HG02588 (cell line): ENCODE results near the gene ILK.

Experiments used
- ATAC-seq: cut with Tn5 transposase; IDR thresholded peaks from one replicate; pipeline ENCODE4 v1.9.1; 2021; ENCODE audit warnings: mild to moderate bottlenecking, moderate library complexity; ENCODE audit not compliant: unreplicated experiment

The ILK gene

DNA sequence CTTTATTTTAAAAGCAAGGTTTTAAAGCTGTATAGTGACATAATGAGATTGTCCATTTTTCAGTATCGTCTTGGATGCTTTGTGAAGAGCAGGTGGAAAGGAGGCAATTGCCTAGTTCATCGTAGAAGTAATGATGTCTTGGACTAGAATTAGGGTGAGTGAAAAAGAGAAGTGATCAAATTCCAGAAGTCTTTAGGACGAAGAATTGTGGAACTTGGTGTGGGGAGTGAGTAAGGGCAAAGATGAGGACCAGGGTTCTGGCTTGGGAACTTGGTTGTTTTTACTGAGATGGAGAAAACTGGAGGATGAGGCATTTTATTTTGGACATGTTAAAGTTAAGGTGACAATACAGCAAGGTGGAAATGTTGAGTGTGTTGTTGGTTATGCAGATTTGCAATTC is 1.2 kb downstream of the ILK start:
- ATAC-seq, result no peak

DNA sequence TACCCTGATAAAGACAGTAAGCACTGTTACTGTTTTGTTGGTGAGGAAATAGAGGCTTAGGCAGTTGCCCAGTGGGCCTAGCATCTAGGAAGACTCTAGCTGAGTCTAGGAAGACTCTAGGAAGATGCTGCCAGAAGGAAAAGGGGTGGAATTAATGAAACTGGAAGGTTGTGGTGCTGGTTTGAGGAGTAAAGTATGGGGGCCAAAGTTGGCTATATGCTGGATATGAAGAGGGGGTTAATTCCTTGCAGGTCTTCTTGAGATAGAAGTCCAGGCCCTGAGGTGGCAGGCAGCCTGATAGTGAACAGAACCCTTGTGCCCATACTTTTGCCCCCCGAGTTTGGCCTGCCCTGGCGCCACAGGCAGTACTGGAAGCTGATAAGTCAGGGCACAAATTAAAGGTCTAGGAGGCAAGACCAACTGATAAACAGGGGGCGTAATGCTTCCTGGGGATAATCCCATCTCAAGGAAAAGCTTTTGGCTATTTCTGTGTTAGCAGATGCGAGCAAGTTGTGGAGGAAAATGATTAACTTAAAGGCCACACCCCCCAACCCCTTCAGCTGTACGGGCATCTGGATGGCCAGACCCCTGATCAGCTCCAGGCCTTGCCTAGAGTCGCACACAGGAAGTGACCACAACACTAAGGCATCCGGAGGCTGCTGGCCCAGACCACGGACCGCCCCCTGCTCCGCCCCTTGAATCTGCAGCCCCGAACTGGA is 3.1 kb downstream of the ILK start:
- ATAC-seq, result peak; percentile 44

DNA sequence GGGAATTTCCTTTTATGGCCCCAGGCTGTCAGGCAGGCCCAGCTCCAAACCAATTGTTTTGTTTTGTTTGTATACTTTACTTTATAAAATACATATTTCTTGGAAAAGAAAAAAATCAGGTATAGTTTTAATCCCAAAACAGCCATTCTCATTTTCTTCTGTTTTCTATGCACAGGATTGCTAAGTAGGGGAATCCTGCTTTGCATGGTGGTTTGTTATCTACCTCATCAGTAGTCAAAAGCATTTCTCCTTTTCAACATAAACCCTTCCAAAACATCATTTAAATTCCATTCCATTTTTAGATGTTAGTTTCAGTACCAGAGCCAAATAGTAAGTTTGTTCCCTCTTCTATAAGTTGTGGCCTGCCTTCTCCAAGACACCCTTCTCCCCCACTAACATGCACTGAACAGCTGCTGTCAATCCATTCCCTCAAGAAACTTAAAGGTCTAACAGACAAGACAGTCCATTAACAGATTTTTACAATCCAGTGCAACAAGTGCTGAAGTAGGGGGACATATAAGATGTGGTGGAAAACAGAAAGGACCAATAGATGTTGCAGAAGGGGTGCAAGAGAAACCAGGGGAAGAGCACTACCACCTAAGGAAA is 3.7 kb downstream of the ILK start:
- ATAC-seq, result no peak

DNA sequence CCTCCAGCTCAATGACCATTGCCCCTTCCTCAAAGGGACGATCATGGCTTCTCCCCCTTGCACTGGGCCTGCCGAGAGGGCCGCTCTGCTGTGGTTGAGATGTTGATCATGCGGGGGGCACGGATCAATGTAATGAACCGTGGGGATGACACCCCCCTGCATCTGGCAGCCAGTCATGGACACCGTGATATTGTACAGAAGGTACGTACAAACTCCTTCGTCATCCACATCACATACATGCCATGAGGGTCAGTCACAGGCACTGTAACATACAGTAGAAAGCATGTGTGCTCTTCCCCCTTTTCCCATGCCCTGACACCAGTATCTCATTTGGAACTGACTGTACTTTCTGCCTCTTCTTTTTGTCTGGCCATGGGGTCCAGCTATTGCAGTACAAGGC is 4.4 kb downstream of the ILK start:
- no peak for ATAC-seq

DNA sequence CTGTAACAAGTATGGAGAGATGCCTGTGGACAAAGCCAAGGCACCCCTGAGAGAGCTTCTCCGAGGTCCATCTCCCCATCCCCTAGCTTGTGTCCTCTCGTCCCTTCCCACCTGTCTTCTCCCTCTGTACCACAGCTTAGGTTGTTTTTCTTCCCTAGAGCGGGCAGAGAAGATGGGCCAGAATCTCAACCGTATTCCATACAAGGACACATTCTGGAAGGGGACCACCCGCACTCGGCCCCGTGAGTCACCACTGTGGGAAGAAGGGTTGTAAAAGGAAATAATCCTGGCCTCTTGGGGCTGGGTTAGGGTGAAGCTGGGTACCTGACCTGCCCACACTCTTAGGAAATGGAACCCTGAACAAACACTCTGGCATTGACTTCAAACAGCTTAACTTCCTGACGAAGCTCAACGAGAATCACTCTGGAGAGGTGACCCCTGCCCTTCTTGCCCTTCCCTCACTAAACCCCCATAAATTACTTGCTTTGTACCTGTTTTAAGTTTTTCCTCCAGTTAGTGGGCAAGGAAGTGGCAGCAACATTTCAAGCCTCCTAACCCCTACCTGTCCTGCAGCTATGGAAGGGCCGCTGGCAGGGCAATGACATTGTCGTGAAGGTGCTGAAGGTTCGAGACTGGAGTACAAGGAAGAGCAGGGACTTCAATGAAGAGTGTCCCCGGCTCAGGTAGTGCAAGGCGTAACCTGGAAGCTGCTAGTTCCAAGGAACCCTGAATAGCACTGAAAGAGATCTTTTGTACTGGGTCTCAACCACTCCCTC is 5.3 kb downstream of the ILK start:
- ATAC-seq, result no peak

DNA sequence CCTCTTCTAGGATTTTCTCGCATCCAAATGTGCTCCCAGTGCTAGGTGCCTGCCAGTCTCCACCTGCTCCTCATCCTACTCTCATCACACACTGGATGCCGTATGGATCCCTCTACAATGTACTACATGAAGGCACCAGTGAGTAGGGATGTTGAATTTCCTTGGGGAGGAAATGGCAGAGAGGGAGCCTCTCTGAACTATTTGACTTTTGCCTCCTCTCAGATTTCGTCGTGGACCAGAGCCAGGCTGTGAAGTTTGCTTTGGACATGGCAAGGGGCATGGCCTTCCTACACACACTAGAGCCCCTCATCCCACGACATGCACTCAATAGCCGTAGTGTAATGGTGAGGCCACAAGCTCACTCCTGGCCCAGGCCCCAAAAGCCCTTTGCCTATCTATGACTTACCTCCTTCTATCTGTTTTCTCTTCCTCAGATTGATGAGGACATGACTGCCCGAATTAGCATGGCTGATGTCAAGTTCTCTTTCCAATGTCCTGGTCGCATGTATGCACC is 6.0 kb downstream of the ILK start:
- ATAC-seq, result no peak

DNA sequence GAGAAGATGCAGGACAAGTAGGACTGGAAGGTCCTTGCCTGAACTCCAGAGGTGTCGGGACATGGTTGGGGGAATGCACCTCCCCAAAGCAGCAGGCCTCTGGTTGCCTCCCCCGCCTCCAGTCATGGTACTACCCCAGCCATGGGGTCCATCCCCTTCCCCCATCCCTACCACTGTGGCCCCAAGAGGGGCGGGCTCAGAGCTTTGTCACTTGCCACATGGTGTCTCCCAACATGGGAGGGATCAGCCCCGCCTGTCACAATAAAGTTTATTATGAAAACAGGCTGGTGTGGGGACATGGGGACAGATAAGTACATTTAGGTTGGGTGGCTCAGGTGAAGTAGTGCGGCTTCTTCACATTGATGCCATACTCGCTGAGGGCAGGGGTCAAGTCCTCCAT is 7.0 kb downstream of the ILK start:
- ATAC-seq, result no peak

DNA sequence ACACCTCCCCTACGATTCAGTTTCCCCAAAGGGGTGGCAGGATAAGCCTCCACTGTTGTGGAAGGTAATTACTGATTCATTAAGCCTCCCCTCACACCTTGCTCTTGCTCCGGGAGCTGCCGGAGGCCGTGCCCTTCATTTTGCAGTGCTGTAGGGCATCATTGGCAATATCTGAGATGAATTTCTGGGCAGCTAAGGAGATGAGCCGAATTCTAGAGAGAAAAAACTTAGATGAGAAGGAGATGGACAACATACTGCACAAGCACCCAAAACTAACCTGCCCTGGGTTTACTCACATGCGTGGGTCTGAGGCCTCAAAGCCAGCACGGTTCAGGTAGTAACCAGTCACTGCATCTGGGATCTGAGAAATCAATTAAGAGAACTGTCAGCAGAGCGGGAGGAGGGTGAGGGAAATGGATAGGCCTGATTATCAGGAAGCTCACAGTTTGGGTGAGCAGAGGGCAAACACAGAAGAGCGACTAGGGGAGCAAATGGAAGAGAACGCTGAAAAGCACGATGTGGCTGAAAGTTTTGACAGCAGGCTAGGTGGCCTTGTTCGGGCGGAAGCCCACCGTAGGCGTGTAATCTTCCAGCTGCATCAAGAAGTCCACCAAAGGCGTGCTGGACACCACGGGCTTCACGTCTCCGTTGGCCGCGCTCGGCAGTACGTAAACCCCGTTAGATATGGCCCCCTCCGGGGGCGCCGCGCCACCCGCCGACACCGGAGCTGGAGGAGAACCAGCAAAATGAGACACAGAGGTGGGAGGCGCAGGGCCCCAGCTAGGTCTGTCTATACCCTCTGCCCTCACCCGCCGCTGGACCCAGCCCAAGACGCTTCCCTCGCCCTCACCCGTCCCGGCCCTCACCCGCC is 7.8 kb downstream of the ILK start:
- ATAC-seq, result no peak

DNA sequence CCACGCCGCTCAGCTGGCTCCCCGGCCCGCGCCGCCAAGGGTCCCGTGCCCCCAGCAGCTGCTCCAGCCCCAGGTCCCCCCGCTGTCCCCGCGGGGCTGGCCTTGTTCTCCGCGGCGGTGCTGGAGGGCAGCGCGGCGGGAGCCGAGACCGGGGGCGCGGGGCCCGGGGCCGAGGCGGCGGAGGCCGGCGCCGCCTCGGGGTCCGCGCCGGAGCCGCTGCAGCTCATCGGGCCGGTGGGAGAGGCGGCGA is 8.3 kb downstream of the ILK start:
- ATAC-seq, result peak; percentile 10

DNA sequence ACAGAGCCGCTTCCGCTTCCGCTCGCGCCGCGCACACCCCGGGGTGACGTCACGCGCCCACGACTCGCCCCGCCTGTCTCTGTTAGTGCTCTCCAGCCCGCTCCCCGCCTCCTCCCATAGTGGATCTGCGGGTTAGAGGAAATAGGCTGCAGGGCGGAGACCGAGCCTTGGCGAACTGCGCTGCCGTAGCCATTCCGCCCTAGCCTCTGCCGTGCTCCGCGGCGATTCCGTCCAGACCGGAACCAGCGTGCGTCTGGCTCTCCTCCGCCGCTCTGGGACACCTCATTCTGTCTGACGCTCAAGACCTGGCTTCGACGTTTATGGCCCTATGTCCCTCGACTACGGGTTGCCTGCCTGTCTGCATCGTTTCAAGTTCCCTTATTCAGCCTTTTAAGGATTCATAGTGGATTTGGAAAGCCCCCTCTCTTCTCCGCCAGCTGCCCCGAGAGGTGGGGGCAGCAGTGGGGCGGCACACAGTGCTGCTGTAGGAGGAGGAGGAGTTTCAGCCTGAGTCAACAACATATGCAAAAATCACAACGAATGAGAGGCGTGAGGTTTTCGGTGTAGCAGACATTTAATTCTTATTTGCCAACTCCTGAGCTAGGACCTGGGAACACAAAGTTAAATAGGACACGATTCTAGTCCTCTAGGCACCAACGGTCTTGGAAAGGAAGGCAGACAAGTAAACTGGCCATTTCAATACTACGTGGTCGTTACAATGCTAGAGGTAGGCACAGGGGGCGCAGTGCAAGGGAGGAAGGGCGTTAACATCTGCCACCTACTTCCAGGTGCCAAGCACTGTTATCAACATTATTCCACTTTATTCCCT is 8.9 kb downstream of the ILK start, which contains the start of gene TAF10:
Gene TAF10 (minus strand): TSS at position 4 of the 829 bp plus-strand sequence. CDS start 27 bp downstream, outside the sequence.
- peak; percentile 85 for ATAC-seq

DNA sequence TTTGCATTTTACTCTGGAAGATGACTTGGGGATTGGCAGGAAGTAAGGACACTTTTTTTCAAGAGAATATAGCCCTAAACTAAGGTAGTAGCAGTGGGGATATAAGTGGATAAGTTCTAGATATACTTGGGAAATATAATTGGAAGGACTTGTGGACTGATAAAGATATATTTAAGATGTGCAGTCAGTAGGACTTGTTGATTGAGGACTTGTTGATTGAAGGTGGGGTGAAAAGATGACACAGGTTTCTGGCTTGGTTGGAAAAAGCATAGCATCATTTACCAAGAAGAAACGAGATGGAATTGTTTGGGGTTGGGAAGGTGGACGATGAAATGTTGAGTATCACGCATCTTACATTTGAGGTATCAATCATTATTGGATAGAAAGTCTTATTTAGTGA is 9.9 kb downstream of the ILK start:
- ATAC-seq, result no peak

DNA sequence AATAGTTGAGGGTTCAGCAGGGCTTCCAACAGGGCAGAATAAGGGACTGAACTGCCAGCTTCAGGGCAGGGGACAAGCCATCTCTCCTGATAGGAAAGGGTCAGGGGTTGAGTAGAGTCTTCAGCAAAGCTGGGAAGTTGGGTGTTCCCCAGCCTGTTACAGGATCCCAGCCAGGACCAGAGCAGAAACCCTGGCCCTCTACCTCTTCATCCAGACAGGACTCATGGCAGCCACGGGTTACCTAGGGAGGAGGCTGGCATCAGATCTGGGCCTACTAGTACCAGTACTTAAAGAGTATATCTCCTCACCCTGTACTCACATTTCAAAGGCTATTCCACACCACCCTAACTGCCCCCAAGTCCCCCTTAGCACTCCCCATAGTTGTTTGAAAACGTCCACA is 10.9 kb downstream of the ILK start:
- no peak for ATAC-seq

DNA sequence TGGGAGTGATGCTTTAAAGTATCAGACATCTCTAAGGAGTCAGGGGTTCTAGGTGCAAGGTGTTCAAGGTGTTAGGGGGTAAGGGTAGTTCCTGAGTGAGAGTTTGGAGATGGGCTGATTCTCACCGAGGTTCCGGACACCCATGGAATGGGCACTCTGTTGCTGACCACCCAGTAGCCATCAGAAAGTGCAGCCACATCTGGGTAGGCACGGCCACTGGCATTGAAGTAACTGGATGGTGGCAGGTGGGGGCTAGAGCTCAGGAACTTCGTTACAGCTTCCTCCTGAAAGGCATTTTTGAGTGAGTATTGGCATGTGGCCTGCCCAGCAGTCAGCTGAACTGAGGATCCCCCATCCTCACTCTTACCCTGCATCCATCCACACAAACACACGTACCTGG is 11.5 kb downstream of the ILK start:
- no peak for ATAC-seq

DNA sequence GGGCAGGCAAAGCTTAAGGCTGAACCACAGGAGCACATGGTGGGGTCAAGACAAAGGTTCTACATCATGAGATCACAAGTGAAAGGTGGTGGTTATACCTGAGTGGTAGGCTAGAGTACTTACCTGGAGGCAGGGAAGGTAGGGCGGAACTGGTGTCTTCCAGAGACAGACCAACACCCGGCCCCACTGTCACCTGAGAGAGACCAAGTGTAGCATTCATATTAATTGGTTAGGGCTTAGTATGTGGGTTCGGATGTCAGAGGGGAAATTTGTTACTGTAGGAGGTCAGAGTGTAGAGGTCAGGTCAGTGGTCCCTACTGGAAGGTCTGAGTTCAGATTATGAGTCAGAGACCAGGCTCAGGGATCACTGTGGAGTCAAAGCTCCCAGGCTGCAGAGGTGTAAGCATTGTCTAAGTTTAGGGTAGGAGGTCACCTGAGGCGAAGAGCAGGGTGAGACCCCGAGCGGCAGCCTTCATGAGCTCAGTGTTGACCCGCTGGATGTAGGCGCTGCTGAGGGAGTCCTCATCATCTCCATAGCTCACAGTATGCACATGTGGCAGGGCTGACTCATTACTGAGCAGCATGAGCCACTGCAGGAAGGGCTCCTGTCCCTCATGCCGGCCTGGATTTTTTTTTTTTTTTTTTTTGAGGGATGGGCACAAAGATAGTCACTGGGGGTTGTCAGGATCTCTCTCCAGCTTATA is 12.5 kb downstream of the ILK start:
- ATAC-seq, result no peak

DNA sequence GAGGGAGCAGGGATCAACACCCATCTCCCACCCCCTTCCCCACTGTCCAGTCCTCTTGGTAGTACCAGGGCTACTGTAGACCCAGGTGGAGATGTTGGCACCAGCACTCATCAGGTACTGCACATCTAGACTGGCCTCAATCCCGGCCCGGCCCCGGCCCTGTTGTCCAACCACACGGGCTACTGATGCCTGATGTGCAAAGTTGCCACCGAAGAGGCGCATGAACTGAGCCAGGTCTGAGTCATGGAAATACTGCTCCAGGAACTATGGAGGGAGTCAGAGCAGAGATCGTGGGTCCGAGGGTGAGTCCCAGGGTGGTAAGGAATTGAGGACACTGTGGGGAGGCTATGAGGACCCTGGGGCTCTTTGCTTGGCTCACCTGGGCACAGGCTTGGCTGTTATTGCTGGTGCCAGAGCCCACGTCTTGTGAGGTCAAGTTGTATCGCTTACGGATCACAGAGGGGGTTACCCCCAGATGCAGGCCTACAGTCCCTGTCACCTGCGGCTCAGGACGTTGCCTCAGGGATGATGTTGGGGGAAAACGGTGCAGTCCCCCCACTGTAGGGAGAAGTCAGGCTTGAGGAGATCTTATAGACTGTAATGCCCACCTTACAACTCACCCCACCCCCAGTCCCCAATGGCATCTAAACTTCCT is 13.1 kb downstream of the ILK start:
- ATAC-seq, result no peak

DNA sequence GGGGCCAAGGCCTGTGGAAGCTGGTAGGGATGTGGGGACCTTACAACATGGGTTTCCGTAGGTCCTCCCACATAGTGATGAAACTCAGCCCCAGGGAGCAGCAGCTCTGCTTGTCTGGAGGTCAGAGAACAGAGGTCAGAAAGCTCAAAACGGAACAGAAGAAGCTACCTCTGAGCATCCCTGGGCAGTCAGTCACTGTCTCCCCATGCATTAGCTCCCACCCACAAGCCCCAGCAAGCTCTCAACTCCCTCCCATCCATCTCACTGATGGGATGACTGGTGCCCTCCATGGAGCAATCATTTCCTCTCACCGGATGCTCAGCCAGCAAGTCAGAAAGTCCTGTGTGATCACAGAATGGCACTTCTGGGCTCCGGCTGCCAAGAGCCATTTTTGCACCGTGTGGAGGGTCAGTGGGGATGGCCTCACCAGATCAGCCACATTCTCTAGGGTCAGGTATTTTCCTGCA is 13.8 kb downstream of the ILK start:
- ATAC-seq, result no peak

DNA sequence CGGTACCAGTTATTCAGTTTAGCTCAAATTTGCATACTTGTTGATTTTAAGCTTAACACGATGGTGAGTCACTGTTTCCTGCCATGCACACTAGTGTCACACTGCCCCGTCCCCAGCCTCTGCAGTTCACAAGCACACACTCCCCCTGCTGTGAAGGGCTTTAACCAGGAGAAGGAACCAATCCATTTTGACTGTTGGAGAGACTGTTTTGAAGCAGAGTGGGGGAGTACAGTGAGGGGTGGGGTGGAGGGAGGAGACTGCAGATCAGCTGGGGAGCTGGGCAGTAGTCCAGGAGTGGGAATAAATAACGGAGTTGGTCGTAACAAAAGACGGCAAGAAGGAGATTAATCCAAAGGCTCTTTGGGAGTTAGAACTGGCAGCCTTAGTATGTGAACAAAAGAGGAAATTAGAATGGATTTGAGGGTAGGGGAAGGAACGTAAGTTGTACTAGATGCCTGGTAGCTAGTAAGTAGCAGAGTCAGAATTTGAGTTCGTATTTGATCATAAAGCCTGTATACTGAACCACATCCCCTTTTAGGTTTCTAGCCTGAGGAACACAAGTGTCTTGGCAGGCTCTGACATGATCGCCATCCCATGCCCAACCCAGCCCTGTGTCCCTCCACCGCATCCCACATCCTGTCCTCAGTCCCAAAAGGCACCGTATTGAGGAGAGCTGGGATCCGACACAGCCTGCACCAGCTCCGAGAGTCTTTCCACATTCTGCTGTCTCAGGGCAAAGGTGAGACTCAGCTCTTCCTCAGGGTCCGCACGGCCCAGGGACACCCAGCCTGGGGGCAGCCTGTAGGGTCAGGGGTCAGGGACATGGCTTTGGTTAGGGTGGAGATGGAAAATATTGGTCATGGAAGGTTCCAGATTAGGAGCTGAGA is 14.8 kb downstream of the ILK start:
- no peak for ATAC-seq
